ENCODE results near the gene KIAA0753. TPM values are rescaled to one million over a fixed set of nuclear protein-coding genes. Genes with fewer than 3 reads are reported as not detected.
A peak's percentile ranks its signal among the peaks of the same experiment; 100 is the strongest.

KIAA0753 gene
- total and polyA plus RNA-seq, 2 of the 13 experiments (the other 11 are each of a cell fraction or from before 2014, with no cell fraction given), result 5.2 to 9.1 TPM

- TF ChIP-seq ASH2L (IDR thresholded peaks at IDR 0.05; ENCODE audit: insufficient read length, low read depth, low read length) (no peak), SPEN (CRISPR knock-in tag; IDR thresholded peaks at IDR 0.05; ENCODE audit: low read depth) (peak; percentile 20; the same call in 1 of the 2 replicates), ZNF225 (CRISPR knock-in tag; IDR thresholded peaks at IDR 0.05) (no peak), ZFP91 (CRISPR knock-in tag; IDR thresholded peaks at IDR 0.05; ENCODE audit: borderline replicate concordance) (peak; percentile 83), TFAP4 (IDR thresholded peaks at IDR 0.05; ENCODE audit: borderline replicate concordance, low read depth) (no peak), ZNF850 (CRISPR knock-in tag; conservative IDR thresholded peaks at IDR 0.05) (no peak), ZBTB38 (CRISPR knock-in tag; IDR thresholded peaks at IDR 0.05) (0 out of 2 replicates have a peak, but pooled peaks have one; percentile 20), PAF1 (CRISPR knock-in tag; IDR thresholded peaks at IDR 0.05) (peak; percentile 77), ZNF737 (CRISPR knock-in tag; IDR thresholded peaks at IDR 0.05; ENCODE audit: borderline replicate concordance) (0 out of 2 replicates have a peak, but pooled peaks have one; percentile 45), GLI4 (CRISPR knock-in tag; IDR thresholded peaks at IDR 0.05; ENCODE audit: borderline replicate concordance) (no peak), NR2F2 (IDR thresholded peaks at IDR 0.05; ENCODE audit: borderline replicate concordance, low read depth) (0 out of 2 replicates have a peak, but pooled peaks have one; percentile 19), ZNF260 (CRISPR knock-in tag; IDR thresholded peaks at IDR 0.05; ENCODE audit: borderline replicate concordance, low read depth) (no peak), SMAD1 (CRISPR knock-in tag; IDR thresholded peaks at IDR 0.05; ENCODE audit: borderline replicate concordance, low read depth) (no peak), AGO1 (IDR thresholded peaks at IDR 0.05; ENCODE audit: low read depth, low read length, poor library complexity, severe bottlenecking) (peak; percentile 41)
- TF ChIP-seq, protein P1, sequence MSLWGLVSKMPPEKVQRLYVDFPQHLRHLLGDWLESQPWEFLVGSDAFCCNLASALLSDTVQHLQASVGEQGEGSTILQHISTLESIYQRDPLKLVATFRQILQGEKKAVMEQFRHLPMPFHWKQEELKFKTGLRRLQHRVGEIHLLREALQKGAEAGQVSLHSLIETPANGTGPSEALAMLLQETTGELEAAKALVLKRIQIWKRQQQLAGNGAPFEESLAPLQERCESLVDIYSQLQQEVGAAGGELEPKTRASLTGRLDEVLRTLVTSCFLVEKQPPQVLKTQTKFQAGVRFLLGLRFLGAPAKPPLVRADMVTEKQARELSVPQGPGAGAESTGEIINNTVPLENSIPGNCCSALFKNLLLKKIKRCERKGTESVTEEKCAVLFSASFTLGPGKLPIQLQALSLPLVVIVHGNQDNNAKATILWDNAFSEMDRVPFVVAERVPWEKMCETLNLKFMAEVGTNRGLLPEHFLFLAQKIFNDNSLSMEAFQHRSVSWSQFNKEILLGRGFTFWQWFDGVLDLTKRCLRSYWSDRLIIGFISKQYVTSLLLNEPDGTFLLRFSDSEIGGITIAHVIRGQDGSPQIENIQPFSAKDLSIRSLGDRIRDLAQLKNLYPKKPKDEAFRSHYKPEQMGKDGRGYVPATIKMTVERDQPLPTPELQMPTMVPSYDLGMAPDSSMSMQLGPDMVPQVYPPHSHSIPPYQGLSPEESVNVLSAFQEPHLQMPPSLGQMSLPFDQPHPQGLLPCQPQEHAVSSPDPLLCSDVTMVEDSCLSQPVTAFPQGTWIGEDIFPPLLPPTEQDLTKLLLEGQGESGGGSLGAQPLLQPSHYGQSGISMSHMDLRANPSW (CRISPR knock-in tag; IDR thresholded peaks at IDR 0.05; ENCODE audit: borderline replicate concordance), result no peak
- TF ChIP-seq, protein P2, sequence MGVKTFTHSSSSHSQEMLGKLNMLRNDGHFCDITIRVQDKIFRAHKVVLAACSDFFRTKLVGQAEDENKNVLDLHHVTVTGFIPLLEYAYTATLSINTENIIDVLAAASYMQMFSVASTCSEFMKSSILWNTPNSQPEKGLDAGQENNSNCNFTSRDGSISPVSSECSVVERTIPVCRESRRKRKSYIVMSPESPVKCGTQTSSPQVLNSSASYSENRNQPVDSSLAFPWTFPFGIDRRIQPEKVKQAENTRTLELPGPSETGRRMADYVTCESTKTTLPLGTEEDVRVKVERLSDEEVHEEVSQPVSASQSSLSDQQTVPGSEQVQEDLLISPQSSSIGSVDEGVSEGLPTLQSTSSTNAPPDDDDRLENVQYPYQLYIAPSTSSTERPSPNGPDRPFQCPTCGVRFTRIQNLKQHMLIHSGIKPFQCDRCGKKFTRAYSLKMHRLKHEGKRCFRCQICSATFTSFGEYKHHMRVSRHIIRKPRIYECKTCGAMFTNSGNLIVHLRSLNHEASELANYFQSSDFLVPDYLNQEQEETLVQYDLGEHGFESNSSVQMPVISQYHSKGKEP (CRISPR knock-in tag; IDR thresholded peaks at IDR 0.05), result no peak
- TF ChIP-seq, protein P3, sequence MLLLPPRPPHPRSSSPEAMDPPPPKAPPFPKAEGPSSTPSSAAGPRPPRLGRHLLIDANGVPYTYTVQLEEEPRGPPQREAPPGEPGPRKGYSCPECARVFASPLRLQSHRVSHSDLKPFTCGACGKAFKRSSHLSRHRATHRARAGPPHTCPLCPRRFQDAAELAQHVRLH (CRISPR knock-in tag; IDR thresholded peaks at IDR 0.05; ENCODE audit: borderline replicate concordance, low read depth), result no peak
- TF ChIP-seq, protein P4, sequence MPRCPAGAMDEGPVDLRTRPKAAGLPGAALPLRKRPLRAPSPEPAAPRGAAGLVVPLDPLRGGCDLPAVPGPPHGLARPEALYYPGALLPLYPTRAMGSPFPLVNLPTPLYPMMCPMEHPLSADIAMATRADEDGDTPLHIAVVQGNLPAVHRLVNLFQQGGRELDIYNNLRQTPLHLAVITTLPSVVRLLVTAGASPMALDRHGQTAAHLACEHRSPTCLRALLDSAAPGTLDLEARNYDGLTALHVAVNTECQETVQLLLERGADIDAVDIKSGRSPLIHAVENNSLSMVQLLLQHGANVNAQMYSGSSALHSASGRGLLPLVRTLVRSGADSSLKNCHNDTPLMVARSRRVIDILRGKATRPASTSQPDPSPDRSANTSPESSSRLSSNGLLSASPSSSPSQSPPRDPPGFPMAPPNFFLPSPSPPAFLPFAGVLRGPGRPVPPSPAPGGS (CRISPR knock-in tag; IDR thresholded peaks at IDR 0.05), result peak; percentile 38; the same call in 1 of the 2 replicates
Observed at GRCh38 chr17:6683730-6684459, 43.4 kb upstream of the KIAA0753 start (continued).
